Measurements from ENCODE around the gene AK8. TPM values are rescaled to one million over a fixed set of nuclear protein-coding genes. Genes with fewer than 3 reads are reported as not detected.

Gene AK8
- total RNA-seq, 1 donor: 0.18 TPM

GRCh38 chr9:132743931-132744479 is 134.1 kb downstream of the AK8 start:
- no peak for DNase-seq (ENCODE audit: low read depth)
- no peak overlapping the region for H3K4me3 ChIP-seq (ENCODE audit: low read depth, low read length)
- TF ChIP-seq CTCF (IDR thresholded peaks at IDR 0.05; ENCODE audit: insufficient read depth, low read length): no peak

GRCh38 chr9:132742821-132743311 is 135.2 kb downstream of the AK8 start:
- TF ChIP-seq CTCF (IDR thresholded peaks at IDR 0.05; ENCODE audit: insufficient read depth, low read length): no peak
- no peak for DNase-seq (ENCODE audit: low read depth)
- no peak overlapping the region for H3K4me3 ChIP-seq (ENCODE audit: low read depth, low read length)

- no peak for DNase-seq (ENCODE audit: low read depth)
- TF ChIP-seq CTCF (IDR thresholded peaks at IDR 0.05; ENCODE audit: insufficient read depth, low read length): no peak
- no peak overlapping the region for H3K4me3 ChIP-seq (ENCODE audit: low read depth, low read length)
Measured at GRCh38 chr9:132740526-132741309, 137.4 kb downstream of the AK8 start.

- DNase-seq (ENCODE audit: low read depth): no peak
- no peak overlapping the region for H3K4me3 ChIP-seq (ENCODE audit: low read depth, low read length)
- no peak for TF ChIP-seq CTCF (IDR thresholded peaks at IDR 0.05; ENCODE audit: insufficient read depth, low read length)
Measured at GRCh38 chr9:132739710-132740310, 138.3 kb downstream of the AK8 start.

GRCh38 chr9:132733260-132733815 is 144.7 kb downstream of the AK8 start:
- no peak overlapping the region for H3K4me3 ChIP-seq (ENCODE audit: low read depth, low read length)
- DNase-seq (ENCODE audit: low read depth): no peak
- no peak for TF ChIP-seq CTCF (IDR thresholded peaks at IDR 0.05; ENCODE audit: insufficient read depth, low read length)

GRCh38 chr9:132732326-132733259 is 145.5 kb downstream of the AK8 start:
- DNase-seq (ENCODE audit: low read depth): no peak
- no peak overlapping the region for H3K4me3 ChIP-seq (ENCODE audit: low read depth, low read length)
- no peak for TF ChIP-seq CTCF (IDR thresholded peaks at IDR 0.05; ENCODE audit: insufficient read depth, low read length)
